ENCODE results near the gene ALAD. TPM values are rescaled to one million over a fixed set of nuclear protein-coding genes. Genes with fewer than 3 reads are reported as not detected.

The ALAD gene
- total and polyA plus RNA-seq, 2 of the 8 experiments (the other 6 are each of a cell fraction or from before 2014, with no cell fraction given), result 8.2 to 15.3 TPM

GRCh38 chr9:113370806-113371325 is 30.2 kb downstream of the ALAD start (continued):
- TF ChIP-seq CHD7 (IDR thresholded peaks at IDR 0.05; ENCODE audit: insufficient replicate concordance, low read length) (no peak), KDM4A (IDR thresholded peaks at IDR 0.05; ENCODE audit: low read depth, low read length, severe bottlenecking) (no peak), ATF3 (IDR thresholded peaks at IDR 0.05; ENCODE audit: insufficient read depth, low read depth, low read length) (no peak), CHD2 (IDR thresholded peaks at IDR 0.05; ENCODE audit: low read length) (no peak)

All from H1 (cell line).